H1 (cell line): ENCODE data around the gene TMEM86B.

Experiments
- KDM1A ChIP-seq: fragments of 200-600, 300-600 bp; sonication (generic); IDR thresholded peaks from 2 replicates; pipeline ENCODE4 v1.7.1; 2016; ENCODE audit warnings: mild to moderate bottlenecking, low read length, borderline replicate concordance
- NRF1 ChIP-seq: IDR thresholded peaks from 2 replicates; pipeline ENCODE4 v1.6.1; 2011; ENCODE audit warnings: mild to moderate bottlenecking, low read depth, low read length, improper control_type of control experiment
- POU5F1 ChIP-seq: IDR thresholded peaks from 2 replicates; pipeline ENCODE4 v1.6.1; 2011; ENCODE audit warnings: low read depth, mild to moderate bottlenecking, low read length, moderate library complexity
- TF ChIP-seq, protein P1 (sequence below), 3 experiments: IDR thresholded peaks; 1 replicate in 2 of 3; 2 replicates in 1 of 3; pipeline versions ENCODE4 v1.5.1 to v1.6.1; 2011; ENCODE audit warnings: low read length in 3 of 3, mild to moderate bottlenecking in 3 of 3, inconsistent platforms in 2 of 3, low read depth in 1 of 3, moderate library complexity in 1 of 3; ENCODE audit not compliant: insufficient read depth in 1 of 3; ENCODE audit errors: control extremely low read depth in 1 of 3

DNA sequence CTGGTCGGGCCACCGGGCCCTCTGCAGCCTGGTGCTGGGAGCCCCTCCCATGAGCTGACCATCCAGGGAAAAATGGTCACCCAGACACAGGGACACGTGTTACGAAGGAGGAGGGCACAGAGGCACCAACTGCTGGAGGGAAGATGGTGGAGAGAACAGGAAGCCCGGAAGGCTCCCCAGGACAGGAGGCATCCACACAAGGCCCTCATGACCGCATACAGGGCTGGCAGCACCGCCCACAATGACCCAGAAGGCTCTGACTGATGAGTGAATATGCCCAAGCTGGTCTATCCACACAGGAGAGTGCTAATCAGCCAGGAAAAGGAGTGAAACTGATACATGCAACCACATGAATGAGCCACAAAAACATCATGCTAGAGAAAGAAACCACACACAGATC is 14.0 kb upstream of the TMEM86B start:
- TF ChIP-seq, protein P1, sequence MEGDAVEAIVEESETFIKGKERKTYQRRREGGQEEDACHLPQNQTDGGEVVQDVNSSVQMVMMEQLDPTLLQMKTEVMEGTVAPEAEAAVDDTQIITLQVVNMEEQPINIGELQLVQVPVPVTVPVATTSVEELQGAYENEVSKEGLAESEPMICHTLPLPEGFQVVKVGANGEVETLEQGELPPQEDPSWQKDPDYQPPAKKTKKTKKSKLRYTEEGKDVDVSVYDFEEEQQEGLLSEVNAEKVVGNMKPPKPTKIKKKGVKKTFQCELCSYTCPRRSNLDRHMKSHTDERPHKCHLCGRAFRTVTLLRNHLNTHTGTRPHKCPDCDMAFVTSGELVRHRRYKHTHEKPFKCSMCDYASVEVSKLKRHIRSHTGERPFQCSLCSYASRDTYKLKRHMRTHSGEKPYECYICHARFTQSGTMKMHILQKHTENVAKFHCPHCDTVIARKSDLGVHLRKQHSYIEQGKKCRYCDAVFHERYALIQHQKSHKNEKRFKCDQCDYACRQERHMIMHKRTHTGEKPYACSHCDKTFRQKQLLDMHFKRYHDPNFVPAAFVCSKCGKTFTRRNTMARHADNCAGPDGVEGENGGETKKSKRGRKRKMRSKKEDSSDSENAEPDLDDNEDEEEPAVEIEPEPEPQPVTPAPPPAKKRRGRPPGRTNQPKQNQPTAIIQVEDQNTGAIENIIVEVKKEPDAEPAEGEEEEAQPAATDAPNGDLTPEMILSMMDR (IDR thresholded peaks at IDR 0.05; ENCODE audit: control extremely low read depth in 1 of 3, insufficient read depth in 1 of 3, low read depth in 1 of 3, low read length in 3 of 3): no peak
- TF ChIP-seq NRF1 (no peak), KDM1A (no peak), POU5F1 (no peak)
